Tibial nerve (tissue), 4 donors: ENCODE data around the gene FBN3.

ENCODE experiments used
- CTCF ChIP-seq, 5 experiments: fragments of 200-600 bp in 3 of 5; fragments of 450-650 bp in 2 of 5; sonication (generic) in 3 of 5; IDR thresholded peaks; one replicate each; pipeline ENCODE4 v1.5.1; 2016 to 2019; ENCODE audit warnings: antibody characterized with exemption in 5 of 5, mild to moderate bottlenecking in 3 of 5, moderate library complexity in 2 of 5
- EP300 ChIP-seq, 2 donors: sonication (generic); formaldehyde crosslinking; IDR thresholded peaks; one replicate each; pipeline ENCODE4 v1.6.1; 2017; ENCODE audit warnings: antibody characterized with exemption in 2 of 2, mild to moderate bottlenecking in 1 of 2
- POLR2A ChIP-seq, 2 donors: fragments of 450-650 bp; IDR thresholded peaks; one replicate each; pipeline ENCODE4 v1.6.1; 2017; ENCODE audit warnings: antibody characterized with exemption in 2 of 2, mild to moderate bottlenecking in 2 of 2, moderate library complexity in 2 of 2

DNA sequence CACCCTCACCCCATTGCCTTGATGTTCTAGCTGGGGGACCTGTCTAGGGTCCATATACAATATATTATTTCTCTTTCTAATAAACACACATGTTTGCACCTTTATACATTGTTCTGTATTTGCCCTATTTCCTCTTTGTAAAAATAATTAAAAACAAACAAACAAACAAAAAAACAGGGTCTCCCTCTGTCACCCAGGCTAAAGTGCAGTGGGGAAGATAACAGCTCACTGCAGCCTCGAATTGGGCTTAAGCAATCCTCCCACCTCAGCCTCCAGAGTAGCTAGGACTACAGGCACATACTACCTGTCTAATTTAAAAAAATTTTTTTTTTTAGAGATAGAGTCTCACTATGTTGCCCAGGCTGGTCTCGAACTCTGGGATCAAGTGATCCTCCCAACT lies 5.9 kb upstream of the FBN3 start:
- TF ChIP-seq CTCF (IDR thresholded peaks at IDR 0.05) (no peak), POLR2A (IDR thresholded peaks at IDR 0.05) (no peak), EP300 (IDR thresholded peaks at IDR 0.05) (no peak)
